Measurements from ENCODE around the gene USP32.

The USP32 gene

GRCh38 chr17:60395508-60396065 is 3.7 kb upstream of the USP32 start:
- Histone ChIP-seq H3K27me3 (ENCODE audit: control insufficient read depth, insufficient read depth, low read length) (no peaks in the 10 kb centered on the region), H3K4me3 (ENCODE audit: low read depth, low read length) (no peak overlapping the region), H3K4me2 (ENCODE audit: low read length) (no peak overlapping the region), H3K9ac (no peak overlapping the region), H3K9me3 (ENCODE audit: control insufficient read depth, low read length) (no peaks in the 10 kb centered on the region), H2AFZ (no peak overlapping the region), H3K4me1 (peaks cover 6% of the 10 kb centered on the region), H3K79me2 (peaks cover 2% of the 10 kb centered on the region), H3K27ac (no peak overlapping the region), H3K36me3 (ENCODE audit: control insufficient read depth, insufficient read depth, low read length) (no peaks in the 10 kb centered on the region)
- TF ChIP-seq CTCF (IDR thresholded peaks at IDR 0.05) = no peak

- no peaks in the 10 kb centered on the region for H3K36me3 ChIP-seq (ENCODE audit: control insufficient read depth, insufficient read depth, low read length)
- no peak for TF ChIP-seq CTCF (IDR thresholded peaks at IDR 0.05)
- peaks cover 7% of the 10 kb centered on the region for H3K4me1 ChIP-seq
- no peak overlapping the region for H3K4me3 ChIP-seq (ENCODE audit: low read depth, low read length)
- no peak overlapping the region for H2AFZ ChIP-seq
- H3K9ac ChIP-seq = no peak overlapping the region
- H3K79me2 ChIP-seq = peaks cover 3% of the 10 kb centered on the region
- no peaks in the 10 kb centered on the region for H3K9me3 ChIP-seq (ENCODE audit: control insufficient read depth, low read length)
- no peak overlapping the region for H3K4me2 ChIP-seq (ENCODE audit: low read length)
- H3K27me3 ChIP-seq (ENCODE audit: control insufficient read depth, insufficient read depth, low read length) = no peaks in the 10 kb centered on the region
- no peak overlapping the region for H3K27ac ChIP-seq
Measured at GRCh38 chr17:60393840-60394723, 2.1 kb upstream of the USP32 start.

GRCh38 chr17:60392845-60393702 is 1.1 kb upstream of the USP32 start:
- peak overlapping the region; percentile 41 for H3K9ac ChIP-seq
- H2AFZ ChIP-seq = peak overlapping the region; percentile 94
- H3K4me2 ChIP-seq (ENCODE audit: low read length) = peak overlapping the region; percentile 64
- peaks cover 3% of the 10 kb centered on the region for H3K79me2 ChIP-seq
- no peak for TF ChIP-seq CTCF (IDR thresholded peaks at IDR 0.05)
- no peaks in the 10 kb centered on the region for H3K36me3 ChIP-seq (ENCODE audit: control insufficient read depth, insufficient read depth, low read length)
- peak overlapping the region; percentile 85 for H3K4me3 ChIP-seq (ENCODE audit: low read depth, low read length)
- H3K9me3 ChIP-seq (ENCODE audit: control insufficient read depth, low read length) = no peaks in the 10 kb centered on the region
- H3K4me1 ChIP-seq = peaks cover 7% of the 10 kb centered on the region
- H3K27ac ChIP-seq = peak overlapping the region; percentile 96
- no peaks in the 10 kb centered on the region for H3K27me3 ChIP-seq (ENCODE audit: control insufficient read depth, insufficient read depth, low read length)

- Histone ChIP-seq H2AFZ (peak overlapping the region; percentile 94), H3K4me3 (ENCODE audit: low read depth, low read length) (peak overlapping the region; percentile 85), H3K36me3 (ENCODE audit: control insufficient read depth, insufficient read depth, low read length) (no peaks in the 10 kb centered on the region), H3K4me1 (peaks cover 7% of the 10 kb centered on the region), H3K4me2 (ENCODE audit: low read length) (peak overlapping the region; percentile 86), H3K9ac (peak overlapping the region; percentile 78), H3K27ac (peak overlapping the region; percentile 96), H3K79me2 (peaks cover 6% of the 10 kb centered on the region), H3K9me3 (ENCODE audit: control insufficient read depth, low read length) (no peaks in the 10 kb centered on the region), H3K27me3 (ENCODE audit: control insufficient read depth, insufficient read depth, low read length) (no peaks in the 10 kb centered on the region)
- no peak for TF ChIP-seq CTCF (IDR thresholded peaks at IDR 0.05)
Measured at GRCh38 chr17:60391471-60392041, 377 bp downstream of the USP32 start.

Data from parathyroid adenoma (tissue), 2 donors.